HG03095 (cell line): Measurements from ENCODE around the gene NEDD4L.

ENCODE experiments used
- ATAC-seq: cut with Tn5 transposase; IDR thresholded peaks from one replicate; pipeline ENCODE4 v1.9.1; 2021; ENCODE audit warnings: moderate library complexity; ENCODE audit not compliant: unreplicated experiment

NEDD4L gene

GRCh38 chr18:58229162-58229561 lies 185.1 kb downstream of the NEDD4L start:
- ATAC-seq: no peak

- no peak for ATAC-seq
Measured at GRCh38 chr18:58230438-58231179, 186.6 kb downstream of the NEDD4L start.

- ATAC-seq: no peak
Measured at GRCh38 chr18:58231930-58232329, 187.9 kb downstream of the NEDD4L start.

GRCh38 chr18:58232668-58233067 lies 188.6 kb downstream of the NEDD4L start:
- no peak for ATAC-seq

GRCh38 chr18:58234359-58234741 lies 190.3 kb downstream of the NEDD4L start:
- ATAC-seq: no peak

GRCh38 chr18:58235001-58235436 lies 191.0 kb downstream of the NEDD4L start:
- ATAC-seq: no peak

GRCh38 chr18:58239879-58240278 lies 195.9 kb downstream of the NEDD4L start:
- no peak for ATAC-seq

- no peak for ATAC-seq
Measured at GRCh38 chr18:58241026-58241679, 197.1 kb downstream of the NEDD4L start.

- no peak for ATAC-seq
Measured at GRCh38 chr18:58241877-58242276, 197.9 kb downstream of the NEDD4L start.

- no peak for ATAC-seq
Measured at GRCh38 chr18:58242435-58242834, 198.4 kb downstream of the NEDD4L start.

GRCh38 chr18:58242968-58243367 lies 198.9 kb downstream of the NEDD4L start:
- ATAC-seq: no peak

GRCh38 chr18:58243401-58243800 lies 199.4 kb downstream of the NEDD4L start:
- no peak for ATAC-seq

- ATAC-seq: no peak
Measured at GRCh38 chr18:58247363-58247834, 203.4 kb downstream of the NEDD4L start.

- ATAC-seq: no peak
Measured at GRCh38 chr18:58249712-58250111, 205.7 kb downstream of the NEDD4L start.

GRCh38 chr18:58251416-58251815 lies 207.4 kb downstream of the NEDD4L start:
- ATAC-seq: no peak

- no peak for ATAC-seq
Measured at GRCh38 chr18:58252166-58252565, 208.1 kb downstream of the NEDD4L start.

GRCh38 chr18:58253318-58253717 lies 209.3 kb downstream of the NEDD4L start:
- no peak for ATAC-seq

GRCh38 chr18:58253871-58254270 lies 209.8 kb downstream of the NEDD4L start:
- ATAC-seq: no peak

- ATAC-seq: no peak
Measured at GRCh38 chr18:58254873-58255511, 211.0 kb downstream of the NEDD4L start.

- no peak for ATAC-seq
Measured at GRCh38 chr18:58255701-58256311, 211.8 kb downstream of the NEDD4L start.

- no peak for ATAC-seq
Measured at GRCh38 chr18:58256316-58257080, 212.5 kb downstream of the NEDD4L start.
